GM23248 (cell line): ENCODE data around the gene C2orf78. TPM values are rescaled to one million over a fixed set of nuclear protein-coding genes. Genes with fewer than 3 reads are reported as not detected.

Source experiments
- DNase-seq: peaks from one replicate; pipeline ENCODE4 v3.0.0-alpha.2; 2015
- H2AFZ ChIP-seq: fragments of 200-600 bp; sonication (generic); 2 replicates; pipeline ENCODE4 v1.6.1; 2016; ENCODE audit warnings: antibody characterized with exemption
- H3F3A ChIP-seq: fragments of 200-600 bp; sonication (generic); 2 replicates; pipeline ENCODE4 v1.6.1; 2016; ENCODE audit warnings: mild to moderate bottlenecking, antibody characterized with exemption, mixed run types; ENCODE audit not compliant: insufficient read depth
- H3K27ac ChIP-seq: fragments of 200-600 bp; sonication (generic); 2 replicates; pipeline ENCODE4 v1.5.1; 2016; ENCODE audit warnings: mild to moderate bottlenecking
- H3K27me3 ChIP-seq: fragments of 200-600 bp; sonication (generic); replicated peaks from 2 replicates; pipeline ENCODE4 v1.6.1; 2016; ENCODE audit warnings: mild to moderate bottlenecking; ENCODE audit not compliant: insufficient read depth
- H3K36me3 ChIP-seq: fragments of 200-600 bp; sonication (generic); 2 replicates; pipeline ENCODE4 v1.6.1; 2016; ENCODE audit warnings: low read depth, mild to moderate bottlenecking
- H3K4me1 ChIP-seq: fragments of 200-600 bp; sonication (generic); 2 replicates; pipeline ENCODE4 v1.6.1; 2016; ENCODE audit warnings: mild to moderate bottlenecking; ENCODE audit not compliant: insufficient read depth
- H3K4me2 ChIP-seq: fragments of 200-600 bp; sonication (generic); one replicate; pipeline ENCODE4 v1.6.1; 2016; ENCODE audit warnings: mild to moderate bottlenecking; ENCODE audit not compliant: unreplicated experiment
- H3K4me3 ChIP-seq: fragments of 200-600 bp; sonication (generic); 2 replicates; pipeline ENCODE4 v1.5.1; 2016; ENCODE audit warnings: mild to moderate bottlenecking
- H3K79me2 ChIP-seq: fragments of 200-600 bp; sonication (generic); 2 replicates; pipeline ENCODE4 v1.6.1; 2016; ENCODE audit warnings: mild to moderate bottlenecking; ENCODE audit not compliant: insufficient read depth
- H3K9ac ChIP-seq: fragments of 200-600 bp; sonication (generic); 2 replicates; pipeline ENCODE4 v1.6.1; 2016; ENCODE audit warnings: mild to moderate bottlenecking
- H3K9me2 ChIP-seq: fragments of 200-600 bp; sonication (generic); 2 replicates; pipeline ENCODE4 v1.6.1; 2016; ENCODE audit warnings: mixed run types, mild to moderate bottlenecking, moderate library complexity; ENCODE audit not compliant: insufficient read depth
- H3K9me3 ChIP-seq: fragments of 200-600 bp; sonication (generic); one replicate; pipeline ENCODE4 v1.6.1; 2017; ENCODE audit warnings: low read depth
- H4K20me1 ChIP-seq: fragments of 200-600 bp; sonication (generic); 2 replicates; pipeline ENCODE4 v1.6.0; 2016; ENCODE audit not compliant: insufficient read depth
- EZH2 ChIP-seq: fragments of 200-600 bp; sonication (generic); IDR thresholded peaks from 2 replicates; pipeline ENCODE4 v1.6.1; 2018; ENCODE audit warnings: antibody characterized with exemption, mild to moderate bottlenecking; ENCODE audit not compliant: insufficient read depth, poor library complexity, severe bottlenecking
- EZH2phosphoT487 ChIP-seq: fragments of 200-600 bp; sonication (generic); IDR thresholded peaks from 2 replicates; pipeline ENCODE4 v1.6.1; 2018; ENCODE audit warnings: antibody characterized with exemption, moderate library complexity, mild to moderate bottlenecking, low read depth; ENCODE audit not compliant: insufficient read depth
- WGBS, 2 experiments: methylation state at CpG; one replicate each; pipeline ENCODE4 v1.1.6; 2015 to 2017; ENCODE audit warnings: low lambda C conversion rate in 2 of 2, low coverage in 1 of 2; ENCODE audit errors: missing lambda C conversion rate in 2 of 2; 5-methylcytosine and 5-hydroxymethylcytosine counted together
- in situ Hi-C: fragments of 300-500 bp; cut with MboI; formaldehyde crosslinking; loops from 2 replicates; pipeline ENCODE4 v1.15.0; 2020
- polyA plus RNA-seq: library from polyadenylated mRNA; unstranded; fragments of >200 nt; fragmentation: Nextera tagmentation; extraction: Ambion mirVana; gene quantifications from 2 replicates; pipeline ENCODE4 v1.2.1, GENCODE V29; 2016
- total RNA-seq: library from RNA; depleted of rRNA; stranded (reverse); fragments of >200 nt; shearing (Covaris generic); gene quantifications from 2 replicates; pipeline ENCODE4 v1.2.3, GENCODE V29; 2014

The C2orf78 gene
- total and polyA plus RNA-seq, 2 experiments from 2014 or later: not detected

DNA sequence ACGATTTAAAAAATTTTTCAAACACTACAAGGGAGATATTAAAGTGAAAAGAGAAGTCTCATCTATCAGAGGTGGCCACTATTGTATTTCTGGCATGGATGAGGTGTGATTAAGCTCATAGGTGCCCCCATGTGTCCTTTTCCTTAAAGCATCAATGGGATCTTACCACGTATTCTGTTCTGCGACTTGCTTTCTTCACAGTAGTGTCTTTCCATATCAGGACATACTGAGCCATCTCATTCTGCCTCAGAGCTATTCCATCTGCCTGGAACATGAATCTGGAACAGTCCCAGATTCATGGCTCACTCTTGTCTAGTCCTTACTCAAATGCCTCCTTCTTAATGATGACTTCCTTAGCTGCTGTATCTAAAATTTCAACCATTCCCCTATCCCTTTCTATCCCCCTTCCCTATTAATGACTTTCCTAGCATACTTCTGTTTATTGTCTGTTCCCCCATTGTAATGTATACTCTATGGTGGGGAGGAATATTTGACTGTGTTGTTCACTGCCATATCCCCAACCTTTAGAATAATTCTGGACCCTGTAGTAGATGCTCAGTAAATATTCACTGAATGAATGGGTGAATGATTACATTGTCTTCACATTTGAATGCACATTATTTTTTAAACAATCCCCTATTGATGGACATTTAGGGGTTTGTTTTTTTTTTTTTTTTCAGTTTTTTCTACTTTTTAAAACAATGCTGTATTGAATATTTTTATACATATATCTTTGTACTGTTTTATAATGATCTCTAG is 55.8 kb downstream of the C2orf78 start:
- TF ChIP-seq EZH2 (no peak), EZH2phosphoT487 (no peak)
- Histone ChIP-seq H3K36me3 (peaks cover 9% of the 10 kb centered on the region; the same call in 1 of the 2 replicates), H3K9me3 (no peaks in the 10 kb centered on the region), H3K27ac (no peak overlapping the region), H4K20me1 (no peaks in the 10 kb centered on the region), H3K79me2 (peaks cover 12% of the 10 kb centered on the region; the same call in 1 of the 2 replicates), H3K9me2 (no peaks in the 10 kb centered on the region), H3K27me3 (no peaks in the 10 kb centered on the region; the same call in 1 of the 2 replicates), H2AFZ (no peak overlapping the region), H3K4me3 (no peak overlapping the region), H3K9ac (no peak overlapping the region), H3K4me2 (no peak overlapping the region), H3F3A (peaks cover 18% of the 10 kb centered on the region), H3K4me1 (peaks cover 3% of the 10 kb centered on the region; the same call in 1 of the 2 replicates)
- DNase-seq: peak; percentile 42
- in situ Hi-C loops: no loop called here
- WGBS, 2 experiments: 84 to 89% methylated on average over 3 of the region's 3 CpGs

DNA sequence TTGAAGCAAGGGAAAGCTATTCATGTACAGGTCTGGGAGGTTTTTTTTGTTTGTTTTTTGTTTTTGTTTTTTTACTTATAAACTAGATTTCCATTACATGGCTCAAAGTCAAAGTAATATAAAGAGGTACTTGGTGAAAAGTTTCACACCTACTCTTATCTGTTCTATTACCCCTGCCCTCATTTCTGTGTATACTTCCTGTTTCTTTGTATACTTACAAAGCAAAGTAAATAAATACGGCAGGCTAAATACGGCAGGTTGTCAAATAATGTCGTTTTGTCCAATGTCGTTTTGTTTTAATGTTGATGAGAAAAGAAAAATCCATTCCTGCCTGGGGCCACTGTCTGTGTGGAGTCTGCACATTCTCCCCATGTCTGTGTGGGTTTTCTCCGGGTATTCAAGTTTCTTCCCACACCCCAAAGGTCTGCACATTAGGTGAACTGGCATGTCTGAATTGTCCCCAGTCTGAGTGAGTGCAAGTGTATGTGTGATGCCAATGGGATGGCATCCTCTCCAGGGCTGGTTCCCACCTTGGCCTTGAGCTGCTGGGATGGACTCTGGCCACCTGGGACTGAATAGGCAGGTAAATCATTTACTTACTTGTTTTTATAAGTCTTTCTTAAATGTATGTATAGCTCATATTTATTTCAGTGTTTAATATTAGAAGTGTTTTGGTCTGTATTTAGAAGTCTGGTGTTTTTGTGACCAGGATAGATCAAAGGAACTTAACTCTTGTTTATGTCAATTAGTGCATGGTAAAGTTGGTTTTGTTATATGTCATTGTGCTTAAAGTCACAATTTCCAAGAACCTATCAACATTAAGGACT is 58.1 kb downstream of the C2orf78 start:
- Histone ChIP-seq H3K27me3 (no peaks in the 10 kb centered on the region; the same call in 1 of the 2 replicates), H3K4me1 (peaks cover 3% of the 10 kb centered on the region; the same call in 1 of the 2 replicates), H4K20me1 (no peaks in the 10 kb centered on the region), H3K4me3 (no peak overlapping the region), H3K36me3 (peaks cover 26% of the 10 kb centered on the region; the same call in 1 of the 2 replicates), H2AFZ (no peak overlapping the region), H3K9me2 (no peaks in the 10 kb centered on the region), H3K27ac (no peak overlapping the region), H3K9ac (no peak overlapping the region), H3K9me3 (no peaks in the 10 kb centered on the region), H3F3A (peaks cover 18% of the 10 kb centered on the region), H3K79me2 (peaks cover 12% of the 10 kb centered on the region; the same call in 1 of the 2 replicates), H3K4me2 (no peak overlapping the region)
- TF ChIP-seq EZH2 (no peak), EZH2phosphoT487 (no peak)
- in situ Hi-C loops: no loop called here
- DNase-seq: no peak
- 96 to 98% methylated on average over 5 of the region's 5 CpGs for WGBS, 2 experiments

DNA sequence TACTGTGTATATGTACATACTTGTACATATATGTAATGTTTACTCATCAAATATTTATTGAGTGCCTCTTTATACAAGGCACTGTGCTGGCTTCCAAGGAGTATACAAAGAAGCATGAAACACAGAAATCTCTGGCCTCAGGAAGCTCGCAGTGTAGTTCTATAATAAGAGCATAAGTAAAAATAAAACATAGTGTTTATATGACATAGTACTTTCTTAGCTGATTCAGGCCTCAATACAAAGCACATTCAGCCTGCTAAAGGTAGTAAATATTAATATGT is 58.7 kb downstream of the C2orf78 start:
- in situ Hi-C loops: no loop called here
- TF ChIP-seq EZH2phosphoT487 (no peak), EZH2 (no peak)

DNA sequence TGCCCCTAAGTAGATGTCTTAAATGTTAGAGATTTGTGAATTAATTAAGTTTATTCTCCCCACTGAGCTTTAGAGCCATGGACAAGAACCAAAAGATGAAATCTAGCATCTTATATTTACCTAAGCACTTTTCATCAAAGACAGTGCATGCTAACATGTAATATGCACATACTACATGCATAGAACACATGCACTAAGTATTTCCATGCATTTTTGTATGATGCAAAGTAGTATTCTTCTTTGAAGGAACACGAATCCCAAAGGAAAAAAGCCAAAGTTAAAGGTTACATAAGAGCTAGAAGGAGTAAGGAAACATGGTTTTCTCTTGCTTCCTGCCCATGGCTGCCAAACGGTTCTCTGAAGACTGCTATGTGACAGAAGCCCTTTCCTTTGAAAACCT is 60.1 kb downstream of the C2orf78 start:
- no peak overlapping the region for H3K9ac ChIP-seq

More for the DNA sequence above, 58.7 kb downstream of the C2orf78 start:
- no peak for DNase-seq
- no peaks in the 10 kb centered on the region for H3K9me3 ChIP-seq
- no peak overlapping the region for H3K27ac ChIP-seq
- H4K20me1 ChIP-seq: no peaks in the 10 kb centered on the region
- H3K4me2 ChIP-seq: no peak overlapping the region
- WGBS, 2 experiments: 87 to 92% methylated on average over 1 of the region's 1 CpG
- H3K9me2 ChIP-seq: no peaks in the 10 kb centered on the region
- H3K4me1 ChIP-seq: peaks cover 3% of the 10 kb centered on the region; the same call in 1 of the 2 replicates
- H3K36me3 ChIP-seq: peaks cover 32% of the 10 kb centered on the region; the same call in 1 of the 2 replicates
- H3K79me2 ChIP-seq: peaks cover 12% of the 10 kb centered on the region; the same call in 1 of the 2 replicates
- no peak overlapping the region for H2AFZ ChIP-seq
- no peak overlapping the region for H3K4me3 ChIP-seq
- H3K27me3 ChIP-seq: peaks cover 5% of the 10 kb centered on the region; the same call in 1 of the 2 replicates
- H3K9ac ChIP-seq: no peak overlapping the region
- H3F3A ChIP-seq: peaks cover 16% of the 10 kb centered on the region

More for the DNA sequence above, 60.1 kb downstream of the C2orf78 start:
- Histone ChIP-seq H3K27ac (no peak overlapping the region), H3F3A (peaks cover 4% of the 10 kb centered on the region), H3K36me3 (peaks cover 36% of the 10 kb centered on the region; the same call in 1 of the 2 replicates), H3K4me2 (no peak overlapping the region), H3K4me1 (peaks cover 3% of the 10 kb centered on the region; the same call in 1 of the 2 replicates), H2AFZ (no peak overlapping the region), H4K20me1 (no peaks in the 10 kb centered on the region), H3K9me2 (no peaks in the 10 kb centered on the region), H3K27me3 (peaks cover 16% of the 10 kb centered on the region), H3K9me3 (no peaks in the 10 kb centered on the region), H3K4me3 (no peak overlapping the region), H3K79me2 (peaks cover 12% of the 10 kb centered on the region; the same call in 1 of the 2 replicates)
- TF ChIP-seq EZH2phosphoT487 (no peak), EZH2 (no peak)
- in situ Hi-C loops: no loop called here
- no peak for DNase-seq
- 66 to 74% methylated on average over 2 of the region's 2 CpGs for WGBS, 2 experiments
